DOHH2 (cell line): ENCODE results near the gene MAPK11.

Experiments
- H3F3A ChIP-seq: fragments of 200-600 bp; sonication (generic), shearing (Covaris generic); 2 replicates; pipeline ENCODE4 v1.6.0; 2016; ENCODE audit warnings: antibody characterized with exemption, mild to moderate bottlenecking; ENCODE audit not compliant: control insufficient read depth, insufficient read depth
- H3K27ac ChIP-seq: fragments of 200-600 bp; sonication (generic); 2 replicates; pipeline ENCODE4 v1.5.1; 2014; ENCODE audit warnings: low read depth, mild to moderate bottlenecking, low read length, moderate library complexity
- H3K27me3 ChIP-seq: fragments of 200-600 bp; sonication (generic); 2 replicates; pipeline ENCODE4 v1.6.1; 2014; ENCODE audit warnings: mild to moderate bottlenecking, low read length, mixed read lengths; ENCODE audit not compliant: control insufficient read depth
- H3K36me3 ChIP-seq: fragments of 200-600 bp; sonication (generic); 2 replicates; pipeline ENCODE4 v1.6.1; 2014; ENCODE audit warnings: mild to moderate bottlenecking, low read length, moderate library complexity, mixed read lengths; ENCODE audit not compliant: control insufficient read depth
- H3K4me1 ChIP-seq: fragments of 200-600 bp; sonication (generic); 2 replicates; pipeline ENCODE4 v1.6.1; 2014; ENCODE audit warnings: mild to moderate bottlenecking, low read length, mixed read lengths; ENCODE audit not compliant: control insufficient read depth
- H3K4me2 ChIP-seq: fragments of 200-600 bp; sonication (generic); 2 replicates; pipeline ENCODE4 v1.6.0; 2014; ENCODE audit warnings: mild to moderate bottlenecking, low read length, moderate library complexity
- H3K4me3 ChIP-seq: fragments of 200-600 bp; sonication (generic); 2 replicates; pipeline ENCODE4 v1.5.1; 2014; ENCODE audit warnings: mild to moderate bottlenecking, low read length, mixed read lengths
- H3K79me2 ChIP-seq: fragments of 200-600 bp; sonication (generic); 2 replicates; pipeline ENCODE4 v1.6.1; 2014; ENCODE audit warnings: mild to moderate bottlenecking, low read length, mixed read lengths; ENCODE audit not compliant: control insufficient read depth
- H3K9me2 ChIP-seq: fragments of 200-600 bp; sonication (generic); replicated peaks from 2 replicates; pipeline ENCODE4 v1.6.1; 2014; ENCODE audit warnings: mild to moderate bottlenecking, low read length, mixed read lengths; ENCODE audit not compliant: control insufficient read depth
- H3K9me3 ChIP-seq: fragments of 200-600 bp; sonication (generic); 2 replicates; pipeline ENCODE4 v1.6.1; 2014; ENCODE audit warnings: antibody characterized with exemption, low read length, mixed read lengths; ENCODE audit not compliant: control insufficient read depth, insufficient read depth
- H4K20me1 ChIP-seq: fragments of 200-600 bp; sonication (generic); 2 replicates; pipeline ENCODE4 v1.6.0; 2014; ENCODE audit warnings: low read depth, mild to moderate bottlenecking, antibody characterized with exemption, low read length, moderate library complexity; ENCODE audit not compliant: control insufficient read depth, insufficient read depth
- CTCF ChIP-seq: fragments of 200-600 bp; sonication (generic); IDR thresholded peaks from one replicate; pipeline ENCODE4 v1.5.1; 2014; ENCODE audit warnings: antibody characterized with exemption, mild to moderate bottlenecking, low read depth, low read length; ENCODE audit not compliant: poor library complexity, severe bottlenecking
- EZH2phosphoT487 ChIP-seq: fragments of 200-600 bp; sonication (generic); IDR thresholded peaks from 2 replicates; pipeline ENCODE4 v1.6.1; 2017; ENCODE audit warnings: borderline replicate concordance, mild to moderate bottlenecking, antibody characterized with exemption, low read length, moderate library complexity, mixed read lengths

MAPK11 gene

GRCh38 chr22:50232481-50233151, 37.6 kb downstream of the MAPK11 start:
- Histone ChIP-seq H3K4me2 (no peak overlapping the region), H3K9me2 (no peaks in the 10 kb centered on the region)

GRCh38 chr22:50229370-50229769, 40.8 kb downstream of the MAPK11 start:
- H3K9me3 ChIP-seq: no peaks in the 10 kb centered on the region
- no peak overlapping the region for H3K27ac ChIP-seq
- H3K27me3 ChIP-seq: no peaks in the 10 kb centered on the region
- H3F3A ChIP-seq: no peaks in the 10 kb centered on the region
- H4K20me1 ChIP-seq: no peaks in the 10 kb centered on the region
- H3K36me3 ChIP-seq: peaks cover 31% of the 10 kb centered on the region
- TF ChIP-seq CTCF: no peak
- TF ChIP-seq EZH2phosphoT487: no peak
- no peaks in the 10 kb centered on the region for H3K9me2 ChIP-seq
- peaks cover 14% of the 10 kb centered on the region for H3K79me2 ChIP-seq
- H3K4me1 ChIP-seq: no peaks in the 10 kb centered on the region
- no peak overlapping the region for H3K4me2 ChIP-seq
- no peak overlapping the region for H3K4me3 ChIP-seq

More at GRCh38 chr22:50232481-50233151, 37.6 kb downstream of the MAPK11 start:
- TF ChIP-seq EZH2phosphoT487 (no peak), CTCF (no peak)
- H3K27ac ChIP-seq: no peak overlapping the region
- H3K9me3 ChIP-seq: peaks cover 6% of the 10 kb centered on the region; the same call in 1 of the 2 replicates
- H3K27me3 ChIP-seq: no peaks in the 10 kb centered on the region
- H3K36me3 ChIP-seq: peaks cover 41% of the 10 kb centered on the region
- H3K4me1 ChIP-seq: no peaks in the 10 kb centered on the region
- no peak overlapping the region for H3K4me3 ChIP-seq
- H4K20me1 ChIP-seq: no peaks in the 10 kb centered on the region
- peaks cover 46% of the 10 kb centered on the region for H3K79me2 ChIP-seq
- 0 out of 2 replicates have a peak, but pooled peaks cover 5% of the 10 kb centered on the region for H3F3A ChIP-seq

- no peaks in the 10 kb centered on the region for H3K9me3 ChIP-seq
- no peak overlapping the region for H3K27ac ChIP-seq
- no peak overlapping the region for H3K4me2 ChIP-seq
- no peaks in the 10 kb centered on the region for H3F3A ChIP-seq
- no peaks in the 10 kb centered on the region for H4K20me1 ChIP-seq
- TF ChIP-seq EZH2phosphoT487 (no peak), CTCF (no peak)
- H3K4me3 ChIP-seq: no peak overlapping the region
- H3K27me3 ChIP-seq: no peaks in the 10 kb centered on the region
- peaks cover 33% of the 10 kb centered on the region for H3K36me3 ChIP-seq
- peaks cover 4% of the 10 kb centered on the region for H3K79me2 ChIP-seq
- H3K9me2 ChIP-seq: no peaks in the 10 kb centered on the region
- H3K4me1 ChIP-seq: no peaks in the 10 kb centered on the region
These were observed 41.8 kb downstream of the MAPK11 start for GRCh38 chr22:50228366-50228765.
